Loucy (cell line): ENCODE results near the gene DPCD.

Source experiments
- H2AFZ ChIP-seq: fragments of 200-600 bp; sonication (generic); 2 replicates; pipeline ENCODE4 v1.6.0; 2016; ENCODE audit warnings: antibody characterized with exemption, mild to moderate bottlenecking, low read length, moderate library complexity
- H3F3A ChIP-seq: fragments of 200-600 bp; 2 replicates; pipeline ENCODE4 v1.6.0; 2016; ENCODE audit warnings: antibody characterized with exemption, low read depth, mild to moderate bottlenecking
- H3K27me3 ChIP-seq: fragments of 200-600 bp; sonication (generic); 2 replicates; pipeline ENCODE4 v1.6.1; 2014; ENCODE audit warnings: low read length, mild to moderate bottlenecking; ENCODE audit not compliant: insufficient read depth, poor library complexity, severe bottlenecking
- H3K36me3 ChIP-seq: fragments of 200-600 bp; sonication (generic); 2 replicates; pipeline ENCODE4 v1.6.1; 2016; ENCODE audit warnings: low read length; ENCODE audit not compliant: insufficient read depth
- H3K4me1 ChIP-seq: fragments of 200-600 bp; sonication (generic); 2 replicates; pipeline ENCODE4 v1.5.1; 2014; ENCODE audit warnings: low read length, mild to moderate bottlenecking; ENCODE audit not compliant: insufficient read depth, poor library complexity, severe bottlenecking
- H3K4me2 ChIP-seq: fragments of 200-600 bp; sonication (generic); 2 replicates; pipeline ENCODE4 v1.6.0; 2014; ENCODE audit warnings: antibody characterized with exemption, low read length, low read depth, mild to moderate bottlenecking; ENCODE audit not compliant: poor library complexity, severe bottlenecking
- H3K4me3 ChIP-seq: fragments of 200-600 bp; sonication (generic); 2 replicates; pipeline ENCODE4 v1.5.1; 2014; ENCODE audit warnings: low read length, mild to moderate bottlenecking, mixed read lengths; ENCODE audit not compliant: poor library complexity, severe bottlenecking
- H3K79me2 ChIP-seq: fragments of 200-600 bp; sonication (generic); 2 replicates; pipeline ENCODE4 v1.6.1; 2014; ENCODE audit warnings: low read length; ENCODE audit not compliant: insufficient read depth
- H3K9ac ChIP-seq: fragments of 200-600 bp; sonication (generic); 2 replicates; pipeline ENCODE4 v1.6.0; 2014; ENCODE audit warnings: mild to moderate bottlenecking, low read depth, low read length, moderate library complexity; ENCODE audit not compliant: poor library complexity, severe bottlenecking
- H3K9me2 ChIP-seq: fragments of 200-600 bp; sonication (generic); replicated peaks from 2 replicates; pipeline ENCODE4 v1.6.1; 2016; ENCODE audit warnings: low read depth, low read length, mixed read lengths
- H3K9me3 ChIP-seq: fragments of 200-600 bp; sonication (generic); 2 replicates; pipeline ENCODE4 v1.6.1; 2014; ENCODE audit warnings: mild to moderate bottlenecking, antibody characterized with exemption, low read length, low read depth; ENCODE audit not compliant: insufficient read depth
- H4K20me1 ChIP-seq: fragments of 200-600 bp; sonication (generic); 2 replicates; pipeline ENCODE4 v1.6.0; 2014; ENCODE audit warnings: antibody characterized with exemption, low read length, mild to moderate bottlenecking; ENCODE audit not compliant: insufficient read depth, poor library complexity, severe bottlenecking
- EZH2phosphoT487 ChIP-seq: fragments of 200-600 bp; IDR thresholded peaks from 2 replicates; pipeline ENCODE4 v1.6.1; 2018; ENCODE audit warnings: antibody characterized with exemption, mild to moderate bottlenecking, moderate library complexity, borderline replicate concordance
- TF ChIP-seq, protein P1 (sequence below): fragments of 200-600 bp; sonication (generic); conservative IDR thresholded peaks from 2 replicates; pipeline ENCODE4 v1.5.1; 2014; ENCODE audit warnings: mild to moderate bottlenecking, antibody characterized with exemption, low read length

The DPCD gene

DNA sequence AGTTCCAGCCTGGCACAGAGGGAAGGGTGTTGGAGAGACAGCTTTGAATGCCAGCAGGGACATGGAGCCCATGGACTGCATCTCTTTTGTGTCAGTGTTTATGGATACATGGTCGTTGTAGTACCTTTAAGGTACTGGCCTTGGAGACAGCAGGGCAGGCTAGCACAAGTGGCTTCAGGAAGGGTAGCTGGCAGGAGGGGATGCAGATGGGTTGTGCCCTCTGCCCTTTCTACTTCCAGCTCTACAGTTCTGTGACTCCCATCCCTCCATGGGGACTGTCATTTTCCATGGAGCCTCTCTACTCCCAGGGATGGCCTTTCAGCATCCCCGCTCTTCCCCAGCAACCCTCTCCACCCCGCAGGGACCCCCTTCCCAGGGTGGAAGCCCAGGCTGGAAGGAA lies 25.1 kb upstream of the DPCD start:
- TF ChIP-seq, protein P1, sequence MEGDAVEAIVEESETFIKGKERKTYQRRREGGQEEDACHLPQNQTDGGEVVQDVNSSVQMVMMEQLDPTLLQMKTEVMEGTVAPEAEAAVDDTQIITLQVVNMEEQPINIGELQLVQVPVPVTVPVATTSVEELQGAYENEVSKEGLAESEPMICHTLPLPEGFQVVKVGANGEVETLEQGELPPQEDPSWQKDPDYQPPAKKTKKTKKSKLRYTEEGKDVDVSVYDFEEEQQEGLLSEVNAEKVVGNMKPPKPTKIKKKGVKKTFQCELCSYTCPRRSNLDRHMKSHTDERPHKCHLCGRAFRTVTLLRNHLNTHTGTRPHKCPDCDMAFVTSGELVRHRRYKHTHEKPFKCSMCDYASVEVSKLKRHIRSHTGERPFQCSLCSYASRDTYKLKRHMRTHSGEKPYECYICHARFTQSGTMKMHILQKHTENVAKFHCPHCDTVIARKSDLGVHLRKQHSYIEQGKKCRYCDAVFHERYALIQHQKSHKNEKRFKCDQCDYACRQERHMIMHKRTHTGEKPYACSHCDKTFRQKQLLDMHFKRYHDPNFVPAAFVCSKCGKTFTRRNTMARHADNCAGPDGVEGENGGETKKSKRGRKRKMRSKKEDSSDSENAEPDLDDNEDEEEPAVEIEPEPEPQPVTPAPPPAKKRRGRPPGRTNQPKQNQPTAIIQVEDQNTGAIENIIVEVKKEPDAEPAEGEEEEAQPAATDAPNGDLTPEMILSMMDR, result no peak
- TF ChIP-seq EZH2phosphoT487, result no peak
- no peaks in the 10 kb centered on the region for H4K20me1 ChIP-seq
- H3K36me3 ChIP-seq, result no peaks in the 10 kb centered on the region
- H3F3A ChIP-seq, result no peaks in the 10 kb centered on the region
- no peaks in the 10 kb centered on the region for H3K79me2 ChIP-seq
- H2AFZ ChIP-seq, result no peak overlapping the region
- no peaks in the 10 kb centered on the region for H3K27me3 ChIP-seq
- no peaks in the 10 kb centered on the region for H3K9me2 ChIP-seq
- H3K9ac ChIP-seq, result no peak overlapping the region
- peaks cover 17% of the 10 kb centered on the region for H3K4me1 ChIP-seq
- no peak overlapping the region for H3K4me3 ChIP-seq
- no peaks in the 10 kb centered on the region for H3K9me3 ChIP-seq
- no peak overlapping the region for H3K4me2 ChIP-seq

DNA sequence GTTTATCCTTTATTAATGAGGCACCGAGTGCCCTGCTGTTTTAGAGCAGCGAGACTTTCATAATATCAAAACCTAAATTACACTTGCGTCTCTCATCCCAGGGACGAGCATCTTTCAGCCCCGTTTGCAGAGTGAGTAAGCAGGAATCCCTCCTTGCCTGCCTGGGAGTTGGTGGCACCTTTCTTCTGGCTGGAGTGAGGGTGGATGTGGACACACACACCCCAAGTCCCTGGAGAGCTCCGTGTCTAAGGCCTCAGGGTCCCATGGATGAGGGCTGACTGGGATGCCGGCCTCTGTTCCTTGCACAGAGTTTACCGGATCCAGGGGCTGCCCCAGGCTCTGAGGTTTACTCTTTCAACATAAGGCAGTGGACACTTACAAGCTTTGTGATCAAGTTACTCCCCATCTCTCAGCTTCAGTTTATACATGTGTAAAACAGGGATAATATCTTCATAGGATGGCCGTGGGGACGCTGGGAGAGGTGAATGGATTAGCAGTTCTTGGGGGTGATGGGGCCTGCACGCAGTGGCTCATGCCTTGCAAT lies 24.6 kb upstream of the DPCD start:
- Histone ChIP-seq H3K4me1 (peaks cover 11% of the 10 kb centered on the region), H4K20me1 (no peaks in the 10 kb centered on the region), H3K4me2 (no peak overlapping the region), H2AFZ (no peak overlapping the region), H3K36me3 (no peaks in the 10 kb centered on the region), H3K9ac (no peak overlapping the region), H3K9me2 (no peaks in the 10 kb centered on the region), H3K79me2 (no peaks in the 10 kb centered on the region), H3K9me3 (no peaks in the 10 kb centered on the region), H3K4me3 (no peak overlapping the region), H3F3A (no peaks in the 10 kb centered on the region), H3K27me3 (no peaks in the 10 kb centered on the region)
- TF ChIP-seq, protein P1, result no peak
- TF ChIP-seq EZH2phosphoT487, result no peak

DNA sequence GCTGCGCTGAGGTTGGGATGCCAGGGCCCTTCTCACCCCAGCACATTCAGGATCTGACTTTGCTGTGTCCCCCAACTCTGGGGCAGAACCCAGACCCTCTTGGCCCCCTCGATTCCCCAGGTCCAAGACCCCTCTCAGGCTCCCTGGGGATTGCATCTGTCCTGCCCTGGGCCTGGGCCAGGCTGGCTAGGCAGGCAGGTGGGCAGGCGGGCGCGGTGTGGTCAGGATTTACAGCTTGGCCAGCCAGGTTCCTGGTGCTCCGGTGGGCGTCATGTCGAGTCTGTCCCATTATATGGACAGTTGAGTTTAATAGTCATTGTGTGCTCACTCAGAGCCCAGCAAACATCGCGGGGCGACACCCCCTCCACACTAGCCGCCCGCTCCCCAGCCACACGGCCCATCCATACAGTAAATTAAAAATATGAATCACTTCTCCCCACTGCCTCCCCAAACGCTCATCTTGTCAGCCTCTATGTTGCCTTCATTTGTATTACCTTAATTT lies 23.6 kb upstream of the DPCD start:
- H4K20me1 ChIP-seq, result no peaks in the 10 kb centered on the region
- H3K79me2 ChIP-seq, result no peaks in the 10 kb centered on the region
- no peaks in the 10 kb centered on the region for H3K27me3 ChIP-seq
- no peak for TF ChIP-seq EZH2phosphoT487
- TF ChIP-seq, protein P1, result no peak
- no peaks in the 10 kb centered on the region for H3K9me3 ChIP-seq
- H3K4me2 ChIP-seq, result no peak overlapping the region
- no peaks in the 10 kb centered on the region for H3F3A ChIP-seq
- H3K4me3 ChIP-seq, result no peak overlapping the region
- no peaks in the 10 kb centered on the region for H3K9me2 ChIP-seq
- no peak overlapping the region for H2AFZ ChIP-seq
- H3K4me1 ChIP-seq, result peaks cover 8% of the 10 kb centered on the region
- H3K9ac ChIP-seq, result no peak overlapping the region
- H3K36me3 ChIP-seq, result no peaks in the 10 kb centered on the region
